PC-3 (cell line): ENCODE results near the gene CHST9.

ENCODE experiments used
- EZH2 ChIP-seq: fragments of 300-600 bp; sonication (generic); IDR thresholded peaks from one replicate; pipeline ENCODE4 v1.6.1; 2017; ENCODE audit warnings: antibody characterized with exemption, mild to moderate bottlenecking, low read length; ENCODE audit not compliant: unreplicated experiment
- TF ChIP-seq, protein P1 (sequence below): fragments of 300-600 bp; sonication (generic); conservative IDR thresholded peaks from 2 replicates; pipeline ENCODE4 v1.5.1; 2017; ENCODE audit warnings: antibody characterized with exemption, low read depth, mild to moderate bottlenecking, low read length

DNA sequence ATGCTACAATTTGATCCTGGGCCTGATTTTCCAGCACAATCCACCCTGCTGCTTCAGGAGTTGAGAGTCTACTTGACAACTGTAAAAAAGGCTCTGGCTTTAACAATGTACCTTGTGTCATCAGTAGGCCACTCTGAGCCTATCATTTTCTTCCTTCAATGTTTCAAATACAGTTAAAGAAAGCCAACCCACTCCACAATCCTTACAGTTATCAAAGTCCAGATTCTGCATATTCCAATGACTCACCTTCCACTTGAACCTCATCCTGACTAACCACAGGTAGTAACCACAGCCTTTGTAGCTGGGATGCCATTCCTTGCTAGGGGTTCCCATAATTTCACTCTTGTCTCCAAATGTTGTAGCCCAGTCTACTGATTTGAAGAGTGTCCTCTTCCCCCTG lies 284.1 kb downstream of the CHST9 start:
- TF ChIP-seq, protein P1, sequence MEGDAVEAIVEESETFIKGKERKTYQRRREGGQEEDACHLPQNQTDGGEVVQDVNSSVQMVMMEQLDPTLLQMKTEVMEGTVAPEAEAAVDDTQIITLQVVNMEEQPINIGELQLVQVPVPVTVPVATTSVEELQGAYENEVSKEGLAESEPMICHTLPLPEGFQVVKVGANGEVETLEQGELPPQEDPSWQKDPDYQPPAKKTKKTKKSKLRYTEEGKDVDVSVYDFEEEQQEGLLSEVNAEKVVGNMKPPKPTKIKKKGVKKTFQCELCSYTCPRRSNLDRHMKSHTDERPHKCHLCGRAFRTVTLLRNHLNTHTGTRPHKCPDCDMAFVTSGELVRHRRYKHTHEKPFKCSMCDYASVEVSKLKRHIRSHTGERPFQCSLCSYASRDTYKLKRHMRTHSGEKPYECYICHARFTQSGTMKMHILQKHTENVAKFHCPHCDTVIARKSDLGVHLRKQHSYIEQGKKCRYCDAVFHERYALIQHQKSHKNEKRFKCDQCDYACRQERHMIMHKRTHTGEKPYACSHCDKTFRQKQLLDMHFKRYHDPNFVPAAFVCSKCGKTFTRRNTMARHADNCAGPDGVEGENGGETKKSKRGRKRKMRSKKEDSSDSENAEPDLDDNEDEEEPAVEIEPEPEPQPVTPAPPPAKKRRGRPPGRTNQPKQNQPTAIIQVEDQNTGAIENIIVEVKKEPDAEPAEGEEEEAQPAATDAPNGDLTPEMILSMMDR: no peak
- TF ChIP-seq EZH2: no peak
